COR-L47 (cell line): Measurements from ENCODE around the gene KCNH5.

Source experiments
- DNase-seq: peaks from one replicate; lab custom pipeline; 2025; lab: John Stamatoyannopoulos, UW

The KCNH5 gene

DNA sequence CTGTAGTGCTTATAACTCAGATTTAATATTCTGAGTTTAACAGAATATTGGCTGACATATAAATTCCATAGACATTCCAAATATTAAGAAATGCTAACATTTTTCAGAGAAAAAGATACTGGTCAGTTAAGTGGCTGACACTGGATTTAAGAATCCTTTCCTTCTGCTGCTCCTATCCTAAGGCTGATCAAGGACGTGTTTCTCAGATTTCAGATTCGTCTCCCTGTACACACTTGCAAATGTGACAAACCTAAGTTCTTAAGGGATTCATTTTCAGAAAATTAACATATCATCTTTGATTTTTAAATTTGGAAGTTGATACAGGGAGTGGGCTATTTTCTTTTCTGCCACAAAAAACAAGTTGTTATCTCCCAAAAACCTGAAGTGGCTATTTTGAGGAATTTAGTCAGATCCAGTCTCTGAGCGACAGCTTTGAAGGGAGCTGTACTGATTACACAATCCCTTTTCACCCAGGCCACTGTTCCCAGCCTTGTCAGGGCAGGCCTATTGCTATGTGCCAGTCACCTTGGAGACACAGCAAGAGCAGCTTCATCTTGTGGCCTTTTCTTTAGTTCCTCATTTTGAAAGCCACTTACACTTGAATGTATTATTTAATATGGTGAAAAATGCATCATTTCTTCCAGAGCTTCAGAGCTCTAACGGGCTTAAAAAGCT lies 370.6 kb downstream of the KCNH5 start:
- DNase-seq: no peak

DNA sequence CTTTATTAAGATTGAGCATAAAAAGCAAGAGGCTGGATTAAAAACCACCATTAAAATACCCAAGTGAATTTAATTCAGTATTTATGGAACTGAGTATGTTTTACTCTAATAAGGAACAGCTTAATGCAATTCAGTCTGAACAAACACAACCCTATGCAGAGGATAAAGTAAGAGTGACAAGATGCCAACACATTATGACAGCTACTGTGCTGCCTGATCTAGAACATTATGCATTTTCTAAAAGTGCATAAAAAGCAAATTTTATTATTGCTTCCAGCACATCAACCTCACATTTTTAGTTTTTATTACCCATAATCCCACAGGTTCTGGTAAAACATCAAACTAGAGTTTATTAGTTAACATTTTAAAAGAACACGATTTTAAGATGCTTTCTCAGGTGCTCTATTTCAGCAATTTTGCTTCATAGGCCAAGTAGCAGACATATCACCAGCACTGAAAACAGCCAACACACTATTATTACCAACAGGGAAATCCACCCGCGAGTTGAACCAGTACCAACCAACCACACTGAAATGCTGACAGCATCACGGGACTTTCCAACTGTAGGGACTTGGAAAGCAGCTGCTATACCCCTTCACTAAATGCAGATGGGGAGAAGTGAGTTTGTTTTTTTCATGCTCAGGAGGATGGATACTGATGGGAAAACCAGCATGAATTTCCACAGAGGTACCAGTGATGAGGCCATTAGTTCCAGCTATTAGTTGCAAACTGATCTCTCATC lies 372.1 kb downstream of the KCNH5 start:
- DNase-seq: no peak

DNA sequence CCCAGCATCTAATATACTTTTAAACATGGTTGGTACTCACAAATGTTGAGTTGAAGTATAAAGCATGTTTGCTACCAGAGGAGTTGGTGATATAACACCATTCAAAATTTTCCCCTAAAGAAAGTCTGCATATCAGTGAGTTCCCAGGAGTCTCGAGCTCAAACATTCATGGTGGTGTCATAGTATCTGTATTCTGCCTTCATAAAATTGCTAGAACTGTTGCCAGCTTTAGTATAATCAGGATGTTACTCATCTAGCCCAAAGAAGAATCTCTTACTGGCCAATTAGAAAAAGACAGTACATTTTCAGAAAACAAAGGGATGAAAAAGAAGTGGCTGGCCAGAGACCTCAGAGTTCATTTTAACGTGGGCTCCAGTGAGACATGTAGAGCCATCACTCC lies 374.7 kb downstream of the KCNH5 start:
- no peak for DNase-seq

DNA sequence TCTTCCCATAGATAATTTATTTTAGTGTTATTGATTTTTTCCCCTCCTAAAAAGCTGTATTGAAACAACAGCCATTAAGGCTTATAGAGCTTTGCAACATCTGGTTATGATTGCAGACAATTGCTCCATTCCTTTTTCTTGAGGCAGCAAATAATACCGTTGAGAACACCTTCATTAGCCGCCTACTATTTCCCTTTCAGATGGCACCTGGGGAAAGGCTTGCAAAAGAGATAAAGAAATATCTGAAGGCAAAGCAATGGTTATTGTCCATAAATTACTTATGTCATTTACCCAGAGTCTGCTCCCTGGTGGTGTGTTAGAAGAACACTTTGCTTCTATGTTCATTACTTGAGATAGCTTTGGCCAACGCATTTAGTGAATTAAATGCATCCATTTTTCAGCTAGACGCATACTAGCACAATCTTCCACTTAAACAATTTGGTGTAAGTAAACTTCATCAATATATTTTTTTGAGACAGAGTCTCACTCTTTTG lies 377.8 kb downstream of the KCNH5 start:
- DNase-seq: no peak

DNA sequence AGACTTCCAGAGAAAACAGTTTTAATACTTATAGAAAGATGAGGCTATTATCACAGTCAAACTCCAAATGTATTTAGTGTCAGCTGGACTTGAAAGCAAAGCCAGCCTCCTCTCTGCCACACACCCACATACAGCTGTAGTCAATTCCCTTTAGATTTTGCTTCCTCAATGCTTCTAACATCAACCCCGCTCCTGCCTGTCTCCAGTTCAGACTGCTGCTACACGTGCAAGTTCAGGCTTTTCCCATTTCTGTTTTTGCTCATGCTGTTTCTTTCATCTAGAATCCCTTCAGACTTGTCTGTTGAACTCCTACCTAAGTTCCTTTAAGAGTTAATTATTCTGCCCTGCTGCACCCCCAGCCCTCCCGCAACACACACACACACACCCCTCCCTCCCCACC lies 380.0 kb downstream of the KCNH5 start:
- DNase-seq: no peak

DNA sequence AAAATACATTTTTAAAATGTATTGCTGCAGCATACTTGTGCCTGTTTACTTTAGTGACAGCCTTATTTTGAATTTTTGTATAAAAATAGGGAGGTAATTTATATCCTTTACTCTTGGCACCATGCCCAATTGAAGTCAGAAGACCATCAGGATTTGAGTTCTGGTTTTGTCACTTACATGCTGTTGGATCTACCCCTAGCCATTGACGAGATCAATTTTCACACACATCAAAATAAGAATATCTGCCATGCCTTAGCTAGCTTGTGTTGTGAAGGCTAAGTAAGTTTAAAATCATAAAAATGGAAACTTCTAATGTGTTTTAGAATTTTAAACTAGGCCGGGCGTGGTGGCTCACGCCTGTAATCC lies 381.8 kb downstream of the KCNH5 start:
- no peak for DNase-seq

DNA sequence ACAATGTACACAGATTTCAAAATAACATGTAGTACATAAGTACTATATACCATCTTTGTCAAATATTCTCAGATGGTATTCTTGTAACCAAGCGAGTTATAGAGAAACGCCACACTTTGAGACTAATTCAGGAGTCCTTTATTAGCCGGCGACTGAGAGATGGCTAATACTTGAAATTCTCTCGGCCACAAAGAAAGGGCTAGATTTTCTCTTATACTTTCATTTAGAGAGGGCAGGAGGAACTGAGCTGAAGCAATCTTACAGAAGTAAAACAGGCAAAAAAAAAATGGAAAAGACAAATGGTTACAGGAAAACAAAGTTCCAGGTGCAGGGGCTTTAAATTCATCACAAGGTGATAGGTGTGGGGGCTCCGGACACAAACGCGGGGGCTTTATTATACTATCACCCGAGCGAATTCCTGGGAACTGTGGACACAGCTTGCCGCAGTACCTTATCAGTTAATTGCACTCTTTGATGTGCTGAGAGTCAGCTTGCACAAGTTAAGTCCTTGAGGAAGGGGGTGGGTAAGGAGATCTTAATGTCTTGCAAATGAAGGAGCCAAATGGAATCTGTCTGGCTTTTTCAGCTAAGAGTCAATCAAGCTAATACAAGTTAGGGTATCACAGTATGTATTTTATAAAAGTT lies 382.3 kb downstream of the KCNH5 start:
- no peak for DNase-seq

DNA sequence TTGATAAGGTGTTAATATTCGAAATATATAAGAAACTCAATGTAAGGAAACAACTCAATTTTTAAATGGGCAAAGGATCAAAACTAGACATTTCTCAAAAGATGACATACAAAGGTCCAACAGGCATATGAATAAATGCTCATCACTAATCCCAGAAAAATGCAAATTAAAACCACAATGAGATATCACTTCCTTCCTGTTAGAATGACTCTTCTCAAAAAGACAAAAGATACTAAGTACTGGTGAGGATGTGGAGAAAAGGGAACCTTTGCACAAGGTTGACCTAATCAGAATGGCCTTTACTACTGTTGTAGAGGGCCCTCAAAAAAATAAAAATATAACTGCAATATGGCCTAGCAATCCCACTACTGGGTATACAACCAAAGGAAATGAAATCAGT lies 383.4 kb downstream of the KCNH5 start:
- DNase-seq: no peak

DNA sequence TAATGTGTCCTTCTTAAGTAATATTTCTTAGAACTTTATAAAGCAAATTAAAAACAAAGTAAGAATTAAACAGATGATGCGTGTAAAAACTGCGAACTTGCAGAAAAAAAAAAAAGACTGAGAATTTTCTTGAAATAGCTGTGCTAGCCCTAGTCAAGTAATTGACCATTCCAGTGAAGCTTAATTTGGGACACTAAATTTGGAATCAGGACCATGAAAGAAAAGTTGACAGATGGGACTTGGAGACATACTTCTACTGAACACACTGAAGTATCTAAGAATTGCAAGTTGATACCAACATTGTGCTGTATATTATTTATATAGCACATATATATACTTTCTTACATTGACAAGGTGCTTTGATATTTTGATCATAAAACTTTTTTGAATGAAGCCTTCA lies 386.6 kb downstream of the KCNH5 start:
- DNase-seq: no peak

DNA sequence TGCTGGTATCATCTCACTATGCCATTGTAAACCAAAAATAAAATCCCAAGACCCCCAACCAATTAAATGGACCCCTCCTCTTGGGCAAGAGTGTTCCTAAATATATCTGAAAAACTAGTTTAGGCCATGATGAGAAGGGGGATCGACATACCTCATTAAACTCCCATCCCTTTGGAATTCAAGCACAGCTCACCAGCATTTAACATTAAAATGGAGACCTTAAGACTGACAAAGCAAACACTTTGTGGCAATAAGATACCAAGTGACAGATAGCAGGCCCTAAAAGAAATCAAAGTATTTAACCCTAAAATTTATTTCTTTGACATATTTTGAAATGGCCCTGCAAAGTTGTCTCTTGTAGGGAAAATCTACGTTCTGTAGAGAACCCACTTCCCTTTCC lies 387.9 kb downstream of the KCNH5 start:
- no peak for DNase-seq

DNA sequence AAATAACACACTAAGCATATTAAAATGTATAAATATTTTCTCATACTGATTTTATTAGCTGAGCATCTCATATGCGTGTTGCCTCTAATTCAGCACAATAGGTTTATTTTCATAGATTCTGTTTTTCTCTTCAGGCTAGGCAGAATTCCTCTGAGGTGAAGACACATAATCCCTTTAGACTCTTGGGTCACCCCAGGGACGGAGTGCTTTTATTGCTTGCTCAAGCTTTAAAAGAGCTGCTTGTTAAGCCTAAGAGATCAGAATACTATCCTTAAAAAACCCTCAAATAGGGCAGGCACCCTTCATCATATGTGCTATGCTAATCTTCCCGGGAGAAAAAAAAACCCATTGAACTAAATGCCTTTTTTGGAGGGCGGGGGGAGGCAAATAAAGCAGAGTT lies 390.1 kb downstream of the KCNH5 start:
- no peak for DNase-seq

DNA sequence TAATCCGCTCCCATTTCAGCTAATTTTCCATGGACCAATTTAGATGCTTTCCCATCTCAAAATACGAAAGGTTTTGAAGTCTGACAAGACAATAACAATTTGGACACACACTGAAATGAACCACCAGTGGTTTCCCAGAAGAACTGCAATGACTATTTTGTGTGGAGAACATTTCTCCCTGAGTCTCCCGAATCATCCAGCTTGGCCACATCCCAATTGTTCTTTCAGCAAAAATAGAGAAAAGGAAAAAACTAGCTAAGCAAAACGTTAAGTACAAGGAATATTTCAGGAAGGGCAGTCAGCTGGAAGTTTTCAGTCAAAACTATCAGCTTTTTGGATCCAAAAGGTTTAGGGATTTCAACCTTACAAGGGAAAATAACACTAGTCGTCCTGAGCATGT lies 390.6 kb downstream of the KCNH5 start:
- no peak for DNase-seq
